Osteoblast (primary cell): ENCODE measurements around the gene ITSN2. TPM values are rescaled to one million over a fixed set of nuclear protein-coding genes. Genes with fewer than 3 reads are reported as not detected.
"Not testable (repeated sequence)": the region's sequence is repeated elsewhere in the genome, so short reads cannot be mapped to it uniquely, and the experiment has no call there.

Experiments used
- DNase-seq: peaks from one replicate; pipeline ENCODE4 v3.0.0; 2011; ENCODE audit warnings: low spot score, mixed read lengths; ENCODE audit not compliant: insufficient read length; ENCODE audit errors: missing footprints
- H2AFZ ChIP-seq: 2 replicates; pipeline ENCODE4 v1.6.0; 2011; ENCODE audit warnings: mild to moderate bottlenecking, low read length
- H3K27ac ChIP-seq: 2 replicates; pipeline ENCODE4 v1.5.1; 2011; ENCODE audit warnings: mild to moderate bottlenecking, low read depth, low read length, moderate library complexity
- H3K27me3 ChIP-seq: 2 replicates; pipeline ENCODE4 v1.6.0; 2012; ENCODE audit warnings: mild to moderate bottlenecking, control low read depth, inconsistent platforms, low read length, moderate library complexity; ENCODE audit not compliant: insufficient read depth
- H3K36me3 ChIP-seq: 2 replicates; pipeline ENCODE4 v1.5.1; 2011; ENCODE audit warnings: mild to moderate bottlenecking, low read length, control low read depth, moderate library complexity; ENCODE audit not compliant: insufficient read depth
- H3K4me1 ChIP-seq: 2 replicates; pipeline ENCODE4 v1.5.1; 2011; ENCODE audit warnings: mild to moderate bottlenecking, low read length, control low read depth, moderate library complexity; ENCODE audit not compliant: insufficient read depth
- H3K4me2 ChIP-seq: 2 replicates; pipeline ENCODE4 v1.6.0; 2011; ENCODE audit warnings: mild to moderate bottlenecking, low read length; ENCODE audit not compliant: insufficient read depth
- H3K4me3 ChIP-seq: fragments of 200-600 bp; sonication (generic); 3 replicates; pipeline ENCODE4 v1.5.1; 2012; ENCODE audit warnings: mild to moderate bottlenecking, low read length, inconsistent platforms; ENCODE audit not compliant: insufficient read depth
- H3K79me2 ChIP-seq: 2 replicates; pipeline ENCODE4 v1.6.0; 2012; ENCODE audit warnings: mild to moderate bottlenecking, low read length, control low read depth, inconsistent platforms; ENCODE audit not compliant: insufficient read depth
- H3K9me3 ChIP-seq: 2 replicates; pipeline ENCODE4 v1.5.1; 2011; ENCODE audit warnings: low read depth, low read length, control low read depth
- H4K20me1 ChIP-seq: 2 replicates; pipeline ENCODE4 v1.6.0; 2012; ENCODE audit warnings: mild to moderate bottlenecking, low read length, control low read depth; ENCODE audit not compliant: insufficient read depth
- total RNA-seq: library from RNA; depleted of rRNA; stranded (reverse); fragments of >200 nt; gene quantifications from 2 replicates; pipeline ENCODE4 v1.2.3, GENCODE V29; 2012
- TF ChIP-seq, protein P1 (sequence below): IDR thresholded peaks from 2 replicates; pipeline ENCODE4 v1.5.1; 2011; ENCODE audit warnings: mild to moderate bottlenecking, low read depth, low read length, moderate library complexity; ENCODE audit errors: extremely low read depth

The ITSN2 gene
- total RNA-seq, 1 donor, result 33.7 TPM

DNA sequence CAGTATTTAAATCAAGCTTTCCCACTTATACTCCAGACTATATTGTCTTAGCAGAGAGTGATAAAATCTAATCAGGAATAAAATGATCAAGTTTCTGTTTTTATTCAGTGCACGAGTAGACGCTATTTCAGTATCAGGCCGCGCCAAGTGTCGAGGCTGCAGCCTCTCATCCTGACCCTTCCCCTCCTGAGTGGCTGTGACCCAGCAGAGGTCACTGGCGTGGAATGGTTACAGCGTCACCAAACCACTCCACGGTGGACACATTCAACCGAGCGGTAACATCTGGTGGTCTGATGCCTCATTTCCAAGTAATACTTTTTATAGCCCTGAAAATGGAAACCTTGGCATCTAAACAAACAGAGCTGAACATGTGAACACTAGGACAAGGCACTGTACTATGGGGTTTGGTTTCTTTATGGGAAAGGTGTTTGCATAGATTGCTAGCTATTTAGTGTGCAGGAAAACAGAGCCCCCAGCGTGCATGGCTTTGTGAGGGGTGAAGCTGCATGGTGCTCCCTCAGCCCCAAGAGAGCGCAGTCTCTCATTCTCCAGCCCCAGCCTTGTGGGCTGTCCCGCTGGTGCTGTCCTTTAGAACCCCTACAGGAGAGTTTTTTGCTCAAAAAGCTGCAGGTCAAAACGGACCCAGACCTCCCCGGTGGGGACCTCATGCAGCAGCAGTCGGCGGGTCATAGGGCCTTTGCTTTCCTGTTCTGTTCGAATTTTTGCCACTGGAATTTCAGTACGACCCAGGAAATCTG, 157.1 kb downstream of the ITSN2 start:
- no peak overlapping the region for H2AFZ ChIP-seq
- H3K27ac ChIP-seq, result no peak overlapping the region
- no peaks in the 10 kb centered on the region for H3K79me2 ChIP-seq
- TF ChIP-seq, protein P1, sequence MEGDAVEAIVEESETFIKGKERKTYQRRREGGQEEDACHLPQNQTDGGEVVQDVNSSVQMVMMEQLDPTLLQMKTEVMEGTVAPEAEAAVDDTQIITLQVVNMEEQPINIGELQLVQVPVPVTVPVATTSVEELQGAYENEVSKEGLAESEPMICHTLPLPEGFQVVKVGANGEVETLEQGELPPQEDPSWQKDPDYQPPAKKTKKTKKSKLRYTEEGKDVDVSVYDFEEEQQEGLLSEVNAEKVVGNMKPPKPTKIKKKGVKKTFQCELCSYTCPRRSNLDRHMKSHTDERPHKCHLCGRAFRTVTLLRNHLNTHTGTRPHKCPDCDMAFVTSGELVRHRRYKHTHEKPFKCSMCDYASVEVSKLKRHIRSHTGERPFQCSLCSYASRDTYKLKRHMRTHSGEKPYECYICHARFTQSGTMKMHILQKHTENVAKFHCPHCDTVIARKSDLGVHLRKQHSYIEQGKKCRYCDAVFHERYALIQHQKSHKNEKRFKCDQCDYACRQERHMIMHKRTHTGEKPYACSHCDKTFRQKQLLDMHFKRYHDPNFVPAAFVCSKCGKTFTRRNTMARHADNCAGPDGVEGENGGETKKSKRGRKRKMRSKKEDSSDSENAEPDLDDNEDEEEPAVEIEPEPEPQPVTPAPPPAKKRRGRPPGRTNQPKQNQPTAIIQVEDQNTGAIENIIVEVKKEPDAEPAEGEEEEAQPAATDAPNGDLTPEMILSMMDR, result no peak
- H3K4me2 ChIP-seq, result no peak overlapping the region
- H3K27me3 ChIP-seq, result no peaks in the 10 kb centered on the region
- H3K9me3 ChIP-seq, result no peaks in the 10 kb centered on the region
- no peaks in the 10 kb centered on the region for H4K20me1 ChIP-seq
- no peak for DNase-seq
- H3K36me3 ChIP-seq, result peaks cover 9% of the 10 kb centered on the region
- no peak overlapping the region for H3K4me3 ChIP-seq
- no peaks in the 10 kb centered on the region for H3K4me1 ChIP-seq

- TF ChIP-seq, protein P1, result no peak
- DNase-seq, result no peak
- Histone ChIP-seq H4K20me1 (no peaks in the 10 kb centered on the region), H3K4me3 (no peak overlapping the region), H3K27ac (no peak overlapping the region), H3K4me2 (no peak overlapping the region), H3K27me3 (no peaks in the 10 kb centered on the region), H3K36me3 (peaks cover 9% of the 10 kb centered on the region), H3K79me2 (no peaks in the 10 kb centered on the region), H2AFZ (no peak overlapping the region), H3K9me3 (no peaks in the 10 kb centered on the region), H3K4me1 (no peaks in the 10 kb centered on the region)
Observed at GRCh38 chr2:24200799-24201198, 159.5 kb downstream of the ITSN2 start.

GRCh38 chr2:24199968-24200590, 160.3 kb downstream of the ITSN2 start:
- Histone ChIP-seq H3K36me3 (peaks cover 9% of the 10 kb centered on the region), H3K9me3 (no peaks in the 10 kb centered on the region), H2AFZ (no peak overlapping the region), H3K79me2 (no peaks in the 10 kb centered on the region), H3K27ac (no peak overlapping the region), H3K27me3 (no peaks in the 10 kb centered on the region), H3K4me2 (no peak overlapping the region), H3K4me1 (no peaks in the 10 kb centered on the region), H4K20me1 (no peaks in the 10 kb centered on the region), H3K4me3 (no peak overlapping the region)
- TF ChIP-seq, protein P1, result no peak
- DNase-seq, result no peak

GRCh38 chr2:24197213-24197612, 163.1 kb downstream of the ITSN2 start:
- not testable (repeated sequence) for H2AFZ ChIP-seq, H4K20me1 ChIP-seq, H3K9me3 ChIP-seq, H3K4me3 ChIP-seq, H3K79me2 ChIP-seq, H3K27me3 ChIP-seq, DNase-seq, H3K36me3 ChIP-seq, H3K4me2 ChIP-seq, H3K27ac ChIP-seq, H3K4me1 ChIP-seq
